ENCODE data around the gene OR2D3.
A peak's percentile ranks its signal among the peaks of the same experiment; 100 is the strongest.
"Not testable (repeated sequence)": the region's sequence is repeated elsewhere in the genome, so short reads cannot be mapped to it uniquely, and the experiment has no call there.

Gene OR2D3

GRCh38 chr11:6920702-6921101, at the start of gene OR2D3:
TSS of gene OR2D3 (plus strand) at chr11:6921002. CDS start at chr11:6921002, 0 bp downstream.
- DNase-seq (ENCODE audit: low spot score): no peak

GRCh38 chr11:6871278-6871677, 49.5 kb upstream of the OR2D3 start:
- no peak for DNase-seq (ENCODE audit: low spot score)

- no peak for DNase-seq (ENCODE audit: low spot score)
These were observed 45.0 kb upstream of the OR2D3 start for GRCh38 chr11:6875761-6876160.

- no peak for DNase-seq (ENCODE audit: low spot score)
These were observed 44.5 kb upstream of the OR2D3 start, which contains the start of gene OR10A4 for GRCh38 chr11:6876325-6876724. TSS of gene OR10A4 (plus strand) at chr11:6876625. CDS start at chr11:6876648, 23 bp downstream.

- DNase-seq (ENCODE audit: low spot score): no peak
These were observed 43.9 kb upstream of the OR2D3 start for GRCh38 chr11:6876914-6877313.

GRCh38 chr11:6882751-6883150, 38.1 kb upstream of the OR2D3 start:
- no peak for DNase-seq (ENCODE audit: low spot score)

- DNase-seq (ENCODE audit: low spot score): not testable (repeated sequence)
These were observed 33.1 kb upstream of the OR2D3 start for GRCh38 chr11:6887711-6888110.

- DNase-seq (ENCODE audit: low spot score): no peak
These were observed 32.0 kb upstream of the OR2D3 start for GRCh38 chr11:6888830-6889229.

- no peak for DNase-seq (ENCODE audit: low spot score)
These were observed 31.0 kb upstream of the OR2D3 start for GRCh38 chr11:6889835-6890234.

- no peak for DNase-seq (ENCODE audit: low spot score)
These were observed 28.4 kb upstream of the OR2D3 start, which contains the start of gene OR2D2 for GRCh38 chr11:6892400-6892799. TSS of gene OR2D2 (minus strand) at chr11:6892500. CDS start at chr11:6892500, 0 bp downstream.

- DNase-seq (ENCODE audit: low spot score): no peak
These were observed 26.7 kb upstream of the OR2D3 start for GRCh38 chr11:6894097-6894496.

GRCh38 chr11:6895010-6895409, 25.8 kb upstream of the OR2D3 start:
- DNase-seq (ENCODE audit: low spot score): no peak

- no peak for DNase-seq (ENCODE audit: low spot score)
These were observed 21.9 kb upstream of the OR2D3 start for GRCh38 chr11:6898911-6899310.

- DNase-seq (ENCODE audit: low spot score): no peak
These were observed 20.3 kb upstream of the OR2D3 start for GRCh38 chr11:6900327-6900999.

GRCh38 chr11:6904804-6905203, 16.0 kb upstream of the OR2D3 start:
- not testable (repeated sequence) for DNase-seq (ENCODE audit: low spot score)

GRCh38 chr11:6911378-6911777, 9.4 kb upstream of the OR2D3 start:
- no peak for DNase-seq (ENCODE audit: low spot score)

- no peak for DNase-seq (ENCODE audit: low spot score)
These were observed 8.9 kb upstream of the OR2D3 start for GRCh38 chr11:6911948-6912347.

GRCh38 chr11:6919698-6920097, 1.1 kb upstream of the OR2D3 start:
- no peak for DNase-seq (ENCODE audit: low spot score)

- no peak for DNase-seq (ENCODE audit: low spot score)
These were observed 4.3 kb downstream of the OR2D3 start for GRCh38 chr11:6925007-6925577.

GRCh38 chr11:6925636-6926207, 4.9 kb downstream of the OR2D3 start:
- no peak for DNase-seq (ENCODE audit: low spot score)

GRCh38 chr11:6926208-6927029, 5.6 kb downstream of the OR2D3 start, which contains the start of gene ZNF215:
TSS of gene ZNF215 (plus strand) at chr11:6926426. CDS start at chr11:6932273, 5,847 bp downstream.
- peak; percentile 49 for DNase-seq (ENCODE audit: low spot score)

- DNase-seq (ENCODE audit: low spot score): no peak
These were observed 6.3 kb downstream of the OR2D3 start for GRCh38 chr11:6927030-6927617.

Data from hematopoietic multipotent progenitor cell treated with erythropoietin and hydrocortisone succinate and interleukin-3 and kit ligand, for 15 days (in vitro differentiated cells).